ENCODE data around the gene CDH13. TPM values are rescaled to one million over a fixed set of nuclear protein-coding genes. Genes with fewer than 3 reads are reported as not detected.

The CDH13 gene
- total and polyA plus RNA-seq, 2 donors (not counting 3 experiments of a cell fraction or from before 2014, with no cell fraction given), result 96.6 to 124 TPM

DNA sequence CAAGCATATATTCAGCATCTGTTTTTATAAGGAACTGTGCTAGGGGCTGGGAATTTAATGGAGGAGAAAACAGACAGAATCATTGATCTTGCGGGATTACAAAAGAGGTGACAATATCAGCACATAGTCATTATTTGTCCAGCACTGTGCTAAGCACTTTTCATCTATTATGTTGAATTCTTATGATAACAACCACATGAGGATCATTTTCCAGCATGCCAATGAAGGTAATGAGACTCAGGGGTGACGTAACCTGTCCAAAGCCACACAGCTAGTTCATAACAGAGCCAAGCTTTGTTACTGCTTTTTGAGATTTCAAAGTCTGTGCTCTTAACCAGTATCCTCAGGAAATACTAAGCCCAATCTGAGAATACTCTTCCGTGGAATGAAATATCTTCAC is 503.3 kb downstream of the CDH13 start:
- POLR2A ChIA-PET, result no interaction called here
- no peak for FAIRE-seq

More for the DNA sequence above, 503.3 kb downstream of the CDH13 start:
- H3K4me1 ChIP-seq (ENCODE audit: control insufficient read depth, extremely low read depth, insufficient read depth, low read length), result no peaks in the 10 kb centered on the region
- no peaks in the 10 kb centered on the region for H3K9me3 ChIP-seq (replicated peaks; ENCODE audit: control insufficient read depth, insufficient read depth, low read length)
- H3K27ac ChIP-seq (ENCODE audit: insufficient read depth, low read depth, low read length), result no peak overlapping the region
- no peak overlapping the region for H3K9ac ChIP-seq (replicated peaks; ENCODE audit: extremely low read depth, insufficient read depth, low read length)
- no TSS peak for BruUV-seq (replicated peaks)
- H3K36me3 ChIP-seq (ENCODE audit: control insufficient read depth in 2 of 2, extremely low read depth in 1 of 2, insufficient read depth in 2 of 2, low read length in 2 of 2), result peaks cover 0 to 6% of the 10 kb centered on the region in 2 experiments
- no peaks in the 10 kb centered on the region for H3K9me1 ChIP-seq (replicated peaks; ENCODE audit: control insufficient read depth, extremely low read depth, insufficient read depth, low read length)
- no peak overlapping the region for H3K4me3 ChIP-seq (replicated peaks in 1 of 3; ENCODE audit: insufficient read depth in 1 of 3, low read depth in 1 of 3, low read length in 3 of 3)
- intact Hi-C loops (cut with micrococcal nuclease), result no loop called here
- no peaks in the 10 kb centered on the region for H3K79me2 ChIP-seq (ENCODE audit: control insufficient read depth, insufficient read depth, low read length)
- H4K20me1 ChIP-seq (replicated peaks; ENCODE audit: control insufficient read depth, extremely low read depth, insufficient read depth, low read length), result no peaks in the 10 kb centered on the region
- CTCF ChIA-PET, result interaction anchor here (3.0 kb wide), 1 partner anchor 17 kb away, joined by 12 read pairs; no protein-coding TSS in a partner anchor
- no peak overlapping the region for H2AFZ ChIP-seq (ENCODE audit: low read depth, low read length)
- H3K4me2 ChIP-seq (ENCODE audit: insufficient read depth, low read length), result no peak overlapping the region
- no peak for DNase-seq (ENCODE audit: low read depth, low spot score)
- H3K27me3 ChIP-seq (ENCODE audit: control insufficient read depth in 2 of 2, insufficient read depth in 2 of 2, low read length in 2 of 2), result no peaks in the 10 kb centered on the region
- dilution Hi-C loops (cut with MboI; ENCODE audit: extremely low pct_ligation_motif_present, low sequenced_read_pairs), result no loop called here
- no peak for TF ChIP-seq FOS (IDR thresholded peaks at IDR 0.05; ENCODE audit: borderline replicate concordance, insufficient read depth, low read length)
- TF ChIP-seq, protein P1, sequence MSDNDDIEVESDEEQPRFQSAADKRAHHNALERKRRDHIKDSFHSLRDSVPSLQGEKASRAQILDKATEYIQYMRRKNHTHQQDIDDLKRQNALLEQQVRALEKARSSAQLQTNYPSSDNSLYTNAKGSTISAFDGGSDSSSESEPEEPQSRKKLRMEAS (IDR thresholded peaks at IDR 0.05; ENCODE audit: insufficient read depth, insufficient read length), result no peak
- TF ChIP-seq POLR2A (IDR thresholded peaks at IDR 0.05; ENCODE audit: low read depth, low read length), result no peak
- no peak for TF ChIP-seq MYC (IDR thresholded peaks at IDR 0.05; ENCODE audit: low read depth, low read length)
- TF ChIP-seq POLR2AphosphoS5 (IDR thresholded peaks at IDR 0.05; ENCODE audit: insufficient read depth, low read depth, low read length), result no peak
- TF ChIP-seq, protein P2, sequence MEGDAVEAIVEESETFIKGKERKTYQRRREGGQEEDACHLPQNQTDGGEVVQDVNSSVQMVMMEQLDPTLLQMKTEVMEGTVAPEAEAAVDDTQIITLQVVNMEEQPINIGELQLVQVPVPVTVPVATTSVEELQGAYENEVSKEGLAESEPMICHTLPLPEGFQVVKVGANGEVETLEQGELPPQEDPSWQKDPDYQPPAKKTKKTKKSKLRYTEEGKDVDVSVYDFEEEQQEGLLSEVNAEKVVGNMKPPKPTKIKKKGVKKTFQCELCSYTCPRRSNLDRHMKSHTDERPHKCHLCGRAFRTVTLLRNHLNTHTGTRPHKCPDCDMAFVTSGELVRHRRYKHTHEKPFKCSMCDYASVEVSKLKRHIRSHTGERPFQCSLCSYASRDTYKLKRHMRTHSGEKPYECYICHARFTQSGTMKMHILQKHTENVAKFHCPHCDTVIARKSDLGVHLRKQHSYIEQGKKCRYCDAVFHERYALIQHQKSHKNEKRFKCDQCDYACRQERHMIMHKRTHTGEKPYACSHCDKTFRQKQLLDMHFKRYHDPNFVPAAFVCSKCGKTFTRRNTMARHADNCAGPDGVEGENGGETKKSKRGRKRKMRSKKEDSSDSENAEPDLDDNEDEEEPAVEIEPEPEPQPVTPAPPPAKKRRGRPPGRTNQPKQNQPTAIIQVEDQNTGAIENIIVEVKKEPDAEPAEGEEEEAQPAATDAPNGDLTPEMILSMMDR (IDR thresholded peaks at IDR 0.05; ENCODE audit: extremely low read depth in 1 of 2, insufficient read depth in 1 of 2, low read depth in 1 of 2, low read length in 2 of 2), result no peak
- no peak for TF ChIP-seq JUN (IDR thresholded peaks at IDR 0.05; ENCODE audit: borderline replicate concordance, insufficient read depth, insufficient read length, low read depth)
- no peak for TF ChIP-seq GATA2 (IDR thresholded peaks at IDR 0.05; ENCODE audit: insufficient read depth, insufficient read length, low read depth, low read length)
- no peak for TF ChIP-seq EZH2 (IDR thresholded peaks at IDR 0.05; ENCODE audit: borderline replicate concordance, low read depth, low read length, severe bottlenecking)

Data from endothelial cell of umbilical vein (primary cell).